HG03095 (cell line): ENCODE results near the gene TGFA.

ENCODE experiments used
- ATAC-seq: cut with Tn5 transposase; IDR thresholded peaks from one replicate; pipeline ENCODE4 v1.9.1; 2021; ENCODE audit warnings: moderate library complexity; ENCODE audit not compliant: unreplicated experiment

TGFA gene

DNA sequence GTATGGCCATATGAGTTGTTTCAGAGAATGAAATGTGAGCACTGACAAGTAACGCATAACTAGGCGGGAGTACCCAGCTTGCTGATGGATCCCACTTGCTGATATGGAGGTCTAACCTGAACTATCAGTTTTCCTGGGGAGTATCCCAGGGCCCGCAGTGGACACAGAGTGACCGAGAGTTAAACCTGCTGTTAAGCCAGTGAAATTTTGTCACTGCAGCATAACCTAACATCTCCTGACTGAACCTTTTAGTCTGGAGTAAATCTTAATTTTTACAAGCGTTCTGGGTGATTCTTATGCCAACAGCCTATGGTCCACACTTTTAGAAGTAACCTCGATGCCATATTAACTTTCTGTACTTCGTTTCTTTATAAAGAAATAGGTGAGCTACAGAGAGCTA lies 54.4 kb downstream of the TGFA start:
- ATAC-seq: no peak

DNA sequence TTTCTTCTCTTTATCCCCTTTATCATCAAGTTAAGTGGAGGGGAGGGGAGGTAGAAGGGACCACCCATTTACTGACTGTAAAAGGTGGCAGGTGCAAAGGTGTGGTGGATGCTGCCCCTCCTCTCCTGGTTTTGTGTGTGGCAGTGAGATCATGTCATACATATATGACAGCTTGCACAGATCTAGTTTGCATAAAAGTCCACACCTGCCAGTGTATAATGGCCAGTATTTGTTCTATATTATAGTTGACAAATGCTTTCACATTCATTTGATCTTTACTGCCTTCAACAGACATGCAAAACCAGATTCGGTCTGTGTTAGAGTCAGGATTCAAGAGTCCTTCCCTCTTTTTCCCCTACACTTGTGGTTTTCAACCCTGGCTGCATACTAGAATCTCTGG lies 55.1 kb downstream of the TGFA start:
- ATAC-seq: no peak

DNA sequence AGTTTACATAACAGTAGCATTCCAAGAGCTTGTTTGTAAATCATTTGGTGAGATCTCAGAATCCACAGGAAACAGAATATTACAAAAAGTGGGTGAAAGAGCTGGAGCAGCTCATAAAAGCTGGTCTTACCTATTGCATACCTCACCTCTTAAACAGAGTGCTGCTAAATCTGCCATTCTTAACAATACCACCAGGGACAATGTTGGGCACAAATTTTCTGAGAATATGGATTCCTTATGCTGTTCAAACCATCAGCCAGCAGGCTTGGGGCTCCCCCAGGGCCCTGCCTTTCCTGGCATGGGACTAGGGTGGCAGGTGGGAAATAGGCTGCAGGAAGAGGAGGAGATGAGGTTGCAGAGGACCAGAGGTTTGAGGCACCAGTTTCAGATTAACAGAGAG lies 55.6 kb downstream of the TGFA start:
- ATAC-seq: no peak

DNA sequence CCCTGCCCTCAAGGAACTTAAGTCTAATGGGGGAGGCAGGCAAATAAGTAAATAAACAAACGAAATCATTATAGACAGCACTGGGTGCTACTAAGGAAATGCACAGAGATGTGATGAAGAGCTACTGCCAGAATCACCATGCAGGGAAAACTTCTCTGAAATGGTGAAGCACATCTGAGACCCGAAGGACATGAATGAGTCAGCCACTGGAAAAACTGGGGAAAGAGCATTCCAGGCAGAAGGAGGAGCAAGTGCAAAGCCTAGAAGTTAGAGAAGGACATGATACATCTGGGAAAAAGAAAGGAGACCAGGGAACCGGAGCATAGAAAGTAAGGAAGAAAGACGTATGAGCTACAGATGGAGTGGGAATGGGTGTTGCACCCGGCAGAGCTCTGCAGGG lies 56.8 kb downstream of the TGFA start:
- ATAC-seq: no peak

DNA sequence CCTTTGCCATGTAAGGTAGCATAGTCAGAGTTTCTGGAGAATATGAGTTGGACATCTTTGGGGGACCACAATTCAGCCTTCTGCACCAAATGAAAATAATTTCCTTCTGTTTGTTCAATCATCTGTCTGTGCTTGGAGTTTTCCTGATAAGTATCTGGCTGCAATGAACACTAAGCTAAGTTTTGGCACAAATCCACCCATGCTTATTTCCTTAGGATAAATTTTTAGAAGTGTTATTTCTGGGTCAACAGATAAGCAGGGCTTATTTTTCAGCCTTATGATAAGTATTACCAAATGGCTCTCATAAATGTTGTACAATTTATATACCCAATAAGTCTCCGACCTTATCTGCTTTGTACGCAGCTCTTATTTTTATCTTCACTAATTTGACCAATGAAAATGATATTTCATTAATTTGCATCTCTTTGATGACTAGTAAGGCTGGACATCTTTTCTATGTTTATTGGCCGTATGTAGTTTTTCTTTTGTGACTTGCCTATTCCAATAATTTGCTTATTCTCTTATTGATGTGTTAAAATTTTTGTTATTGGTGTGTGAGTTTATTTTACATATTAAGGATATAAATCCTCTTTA lies 59.2 kb downstream of the TGFA start:
- ATAC-seq: no peak

DNA sequence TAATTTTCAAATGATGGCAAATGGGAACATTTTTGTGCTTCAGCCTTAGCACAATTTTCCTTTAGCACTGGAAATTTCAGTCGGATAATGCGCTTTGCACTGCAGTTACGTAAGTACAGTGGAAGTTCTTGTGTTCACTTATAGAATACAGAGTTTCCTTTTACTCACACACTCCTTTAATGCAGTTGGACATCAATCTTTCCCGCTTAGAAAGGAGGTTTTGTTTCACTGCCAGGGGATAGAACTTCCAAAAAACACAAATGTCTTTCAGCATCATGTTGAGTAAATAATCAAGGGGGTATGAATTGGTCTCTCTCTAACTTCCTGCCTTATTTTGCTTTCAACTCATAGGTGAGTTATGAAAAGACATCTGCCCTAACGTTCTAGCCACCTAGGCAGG lies 63.2 kb downstream of the TGFA start:
- no peak for ATAC-seq

DNA sequence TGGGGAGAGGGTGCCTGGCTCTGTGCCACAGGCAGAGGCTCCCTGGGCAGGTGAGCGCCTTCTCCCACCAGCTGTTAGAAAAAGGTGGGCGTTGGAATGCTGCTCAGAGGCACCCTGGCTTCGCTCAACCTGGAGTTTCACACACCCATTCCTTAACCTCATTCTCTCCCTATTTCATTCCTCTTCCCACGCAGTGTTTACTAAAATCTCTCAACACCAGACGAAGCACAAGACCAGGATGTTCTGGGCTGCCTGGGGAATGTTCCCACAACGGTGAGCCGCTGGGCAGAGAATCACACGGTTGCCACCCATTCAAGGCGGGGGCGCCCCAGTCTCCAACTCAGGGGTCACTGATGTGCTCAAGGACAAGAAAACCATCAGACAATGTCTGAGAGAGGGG lies 64.5 kb downstream of the TGFA start:
- no peak for ATAC-seq

DNA sequence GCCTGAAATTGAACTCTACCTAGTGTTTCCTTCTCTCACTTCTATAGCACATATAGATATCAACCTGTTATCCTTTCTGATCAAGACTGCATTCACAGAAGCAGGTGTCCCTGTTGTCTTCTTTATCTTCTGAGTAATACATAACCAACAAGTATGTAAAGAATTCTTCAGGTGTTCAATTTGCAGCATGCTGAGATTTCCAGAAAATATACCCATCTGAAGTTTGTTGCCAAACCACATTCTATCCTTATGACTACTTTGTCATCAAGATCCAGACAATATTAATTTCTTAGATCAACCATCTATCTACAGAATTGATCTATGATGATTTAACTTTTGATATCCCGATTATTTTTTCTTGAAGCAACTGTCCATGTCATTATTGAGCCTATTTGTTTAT lies 69.5 kb downstream of the TGFA start:
- no peak for ATAC-seq

DNA sequence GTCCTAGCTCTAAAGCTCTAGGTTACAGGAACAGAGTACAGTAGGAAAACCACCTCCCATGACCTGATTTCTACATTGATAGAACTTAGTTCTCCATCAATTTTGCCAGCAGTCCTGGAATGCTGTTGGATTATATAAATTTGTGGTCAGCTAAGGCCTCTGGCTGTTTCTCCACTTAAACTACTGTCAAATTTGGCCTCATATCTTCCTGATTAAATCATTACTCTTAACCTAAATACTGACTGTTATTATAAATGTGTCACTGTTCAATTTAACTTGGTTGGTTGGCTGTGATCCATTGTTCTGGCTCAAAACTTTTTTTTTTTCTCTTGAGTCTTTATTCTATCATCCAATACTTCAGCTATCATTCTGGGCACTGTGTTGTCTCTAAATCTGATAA lies 71.2 kb downstream of the TGFA start:
- no peak for ATAC-seq

DNA sequence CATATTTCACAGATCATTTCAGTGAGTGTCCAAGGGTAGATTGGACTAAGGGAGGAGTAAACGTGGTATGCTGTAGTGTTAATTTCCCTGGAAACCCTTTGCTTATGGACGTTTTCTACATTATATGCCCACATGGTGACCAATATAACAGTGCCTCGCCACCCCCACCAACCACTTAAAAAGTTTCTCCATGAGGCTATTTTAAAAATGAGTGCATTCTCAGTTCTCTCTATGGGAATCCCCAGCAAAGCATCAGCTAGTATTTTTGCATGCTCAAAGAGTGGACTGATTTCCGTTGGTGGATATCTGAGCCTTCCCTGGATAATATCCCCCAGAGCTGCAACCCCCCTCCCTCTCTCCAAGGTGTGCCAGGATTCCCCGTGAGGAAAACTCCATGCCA lies 73.2 kb downstream of the TGFA start:
- ATAC-seq: no peak

DNA sequence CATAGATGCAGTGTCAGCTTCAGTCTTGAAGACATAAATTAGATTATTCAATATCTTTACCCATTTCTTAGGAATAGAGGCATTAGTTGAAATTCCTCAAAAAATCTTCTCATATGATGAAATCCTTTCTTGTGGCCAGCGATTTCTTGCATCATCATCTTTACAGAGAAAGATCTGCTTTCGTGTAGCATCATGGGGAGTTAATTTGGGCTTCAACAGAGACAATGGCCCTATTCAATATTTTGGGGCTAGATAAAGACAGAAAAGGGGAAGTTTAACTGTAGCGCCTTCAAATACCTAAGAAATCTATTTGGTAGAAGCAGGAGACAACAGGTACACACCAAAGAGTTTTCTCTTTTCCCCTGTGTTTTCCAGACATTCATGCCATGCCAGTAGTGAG lies 73.8 kb downstream of the TGFA start:
- no peak for ATAC-seq

DNA sequence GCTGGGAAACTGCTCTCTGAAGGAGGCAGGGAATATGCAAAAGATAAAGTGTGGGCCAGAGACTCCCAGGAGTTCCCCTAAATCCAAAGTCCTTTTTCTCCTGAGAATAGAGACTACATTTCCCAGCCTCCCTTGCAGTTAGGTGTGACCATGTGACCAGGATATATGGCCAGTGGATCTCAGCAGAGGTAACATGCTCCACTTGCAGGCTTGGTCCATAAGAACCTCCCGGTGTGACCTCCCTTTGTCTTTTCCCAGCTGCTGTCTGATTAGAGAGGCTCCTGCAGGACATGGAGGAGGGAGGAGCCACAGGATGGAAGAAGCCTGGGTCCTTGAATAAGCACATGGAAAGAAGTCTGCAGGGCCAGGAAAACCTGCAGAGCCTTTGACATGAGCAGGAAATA lies 76.2 kb downstream of the TGFA start:
- ATAC-seq: no peak

DNA sequence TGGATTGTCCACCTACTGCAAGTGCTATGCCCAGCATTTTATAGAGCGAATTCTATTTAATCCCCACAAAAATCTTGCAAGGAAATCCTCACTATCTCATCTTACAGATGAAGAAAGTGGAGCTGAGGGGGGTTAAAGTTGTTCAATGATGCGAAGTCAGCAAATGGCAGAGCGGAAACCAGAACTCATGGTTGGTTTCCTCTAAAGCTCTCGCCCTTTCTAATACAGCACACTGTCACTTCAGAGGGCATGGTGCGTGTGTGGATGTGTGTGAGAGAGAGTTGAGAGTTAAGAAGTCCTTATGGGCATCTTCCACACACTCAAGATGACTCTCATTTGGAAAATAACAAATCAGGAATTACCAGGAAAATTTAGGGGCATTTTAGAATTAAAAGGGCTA lies 78.4 kb downstream of the TGFA start:
- no peak for ATAC-seq

DNA sequence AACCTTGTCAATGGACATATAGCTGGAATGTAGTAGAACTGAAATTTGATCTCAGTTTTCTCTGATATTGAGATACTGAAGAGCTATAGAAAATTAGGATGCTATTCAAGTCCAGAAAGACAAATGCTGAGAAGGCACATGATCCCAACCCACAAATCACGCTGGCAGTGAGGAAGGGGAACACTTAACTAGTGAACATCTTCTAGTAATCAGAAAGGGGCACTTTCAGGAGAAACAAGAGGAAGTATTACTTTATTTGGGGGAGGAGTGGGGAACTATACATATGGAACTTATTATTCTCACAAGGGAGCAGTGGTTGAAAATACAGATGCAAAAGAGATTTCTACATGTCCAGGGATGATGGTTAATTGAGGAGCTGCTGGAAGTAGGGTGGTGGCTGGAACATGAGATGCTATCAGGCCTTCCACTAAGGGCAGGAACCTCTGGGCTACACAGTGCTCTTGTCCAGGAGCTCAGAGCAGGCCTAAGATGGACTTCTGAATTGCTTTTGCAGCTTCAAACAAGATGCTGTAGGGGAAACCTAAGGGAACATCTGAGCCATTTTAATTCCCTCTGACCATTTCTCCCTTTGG lies 79.3 kb downstream of the TGFA start:
- ATAC-seq: no peak

DNA sequence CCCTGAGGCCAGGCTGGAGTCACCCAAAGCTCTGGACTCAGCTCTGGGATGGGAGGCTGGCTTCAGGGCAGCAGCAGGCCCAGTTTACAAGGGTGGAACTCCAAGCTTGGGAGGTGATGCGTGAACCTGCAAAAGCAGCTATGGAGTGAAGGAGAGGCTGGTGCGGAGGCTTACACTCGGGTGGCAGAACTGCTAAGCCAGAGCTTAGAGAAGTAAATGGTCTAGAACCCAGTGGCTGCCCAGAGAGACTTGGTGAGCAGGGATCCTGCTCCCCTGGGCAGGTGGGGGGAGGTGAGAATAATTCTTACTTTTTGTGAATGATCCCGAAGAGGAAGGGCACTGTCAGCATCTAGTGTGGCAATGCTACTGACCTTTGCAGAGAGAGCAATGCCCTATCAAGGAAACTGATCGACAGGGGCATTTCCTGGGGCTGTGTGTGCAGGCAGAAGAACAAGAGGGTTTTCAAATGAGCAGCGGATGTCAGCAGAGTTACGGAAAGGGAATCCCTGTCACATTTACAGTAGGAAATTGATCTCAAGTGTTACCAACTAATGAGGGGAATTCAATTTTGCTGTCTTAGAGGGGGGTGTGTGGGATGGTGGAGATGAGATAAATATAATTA lies 80.4 kb downstream of the TGFA start:
- ATAC-seq: no peak

DNA sequence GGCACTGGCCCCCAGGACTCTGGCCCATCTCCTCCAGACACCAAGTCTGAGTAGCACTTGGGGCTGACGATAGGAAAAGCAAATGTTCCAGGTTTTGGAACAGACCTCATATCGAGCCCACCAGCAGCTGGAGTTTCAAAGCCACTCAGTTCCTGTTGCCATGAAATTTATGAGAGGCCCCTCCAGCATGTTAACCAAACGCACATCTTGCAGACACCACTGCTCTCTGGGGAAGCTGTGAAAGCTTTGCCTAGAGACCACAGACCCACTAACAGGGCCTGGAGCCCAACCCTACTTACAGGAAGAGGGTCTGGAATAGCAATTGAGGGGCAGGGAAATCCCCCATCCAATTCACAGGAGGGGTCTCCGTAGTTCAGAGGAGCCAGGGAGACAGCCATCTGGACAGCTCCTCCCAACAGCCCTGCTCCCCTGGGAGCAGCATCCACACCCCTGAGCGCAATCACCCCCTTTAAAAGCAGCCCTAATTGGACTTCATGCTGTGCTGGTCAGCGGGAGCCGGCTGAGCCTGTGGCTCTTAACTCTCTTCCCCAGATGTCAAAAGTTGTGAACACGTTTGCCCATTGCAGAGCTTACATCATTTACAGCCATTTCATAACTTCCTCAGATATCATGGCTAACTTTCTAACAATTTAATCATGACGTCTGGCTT lies 81.3 kb downstream of the TGFA start:
- ATAC-seq: no peak

DNA sequence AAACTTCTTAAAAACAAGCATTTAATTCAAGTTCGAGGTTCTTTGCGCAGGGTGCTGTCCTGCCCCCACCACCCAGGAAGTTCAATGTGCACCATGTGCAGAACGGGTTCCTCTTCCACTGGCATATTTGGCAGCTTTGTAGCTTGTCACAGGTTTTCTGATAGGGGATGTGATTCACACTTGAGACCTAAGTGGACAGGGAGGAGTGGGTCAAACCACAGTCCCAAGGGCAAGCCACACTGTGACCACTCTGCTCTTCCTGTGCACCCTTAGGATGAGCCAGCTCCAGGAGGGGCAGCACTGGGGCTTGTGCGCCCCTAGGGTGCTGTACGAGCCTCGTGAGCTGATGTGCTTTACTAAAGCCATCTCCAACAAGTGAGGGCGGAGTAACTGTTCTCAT lies 82.5 kb downstream of the TGFA start:
- ATAC-seq: no peak

DNA sequence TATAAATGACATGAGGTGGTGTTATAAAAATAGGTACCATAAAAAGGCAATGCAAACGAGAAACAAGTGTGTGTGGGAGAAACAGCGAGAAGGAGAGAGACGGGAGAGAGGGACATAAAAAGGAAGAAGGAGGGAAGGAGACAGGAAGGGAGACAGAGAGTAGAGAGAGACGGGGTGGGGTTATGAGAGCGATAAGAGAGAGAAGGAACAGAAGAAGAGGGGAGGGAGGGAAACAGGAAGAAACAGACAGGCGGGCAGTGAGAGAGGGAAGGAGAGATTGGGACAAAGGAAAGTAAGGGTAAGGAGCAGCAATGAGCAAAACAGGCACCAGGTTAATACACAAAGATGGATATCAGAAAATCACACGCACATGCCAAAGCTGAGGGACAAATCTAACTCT lies 83.7 kb downstream of the TGFA start:
- ATAC-seq: no peak

DNA sequence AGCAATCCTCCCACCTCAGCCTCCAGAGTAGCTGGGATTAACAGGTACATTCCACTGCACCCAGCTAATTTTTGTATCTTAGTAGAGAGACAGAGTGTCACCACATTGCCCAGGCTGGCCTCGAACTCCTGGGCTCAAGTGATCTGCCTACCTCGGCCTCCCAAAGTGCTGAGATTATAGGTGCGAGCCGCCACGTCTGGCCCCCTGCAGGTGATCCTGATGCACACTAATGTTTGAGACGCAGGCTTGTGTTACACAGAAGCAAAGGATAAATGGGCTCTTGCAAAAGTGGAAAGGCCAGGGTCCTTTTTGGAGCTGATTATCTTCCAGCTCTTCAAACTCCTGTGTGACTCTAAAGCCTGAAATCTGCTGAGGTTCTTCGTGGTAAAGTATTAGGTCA lies 84.2 kb downstream of the TGFA start:
- no peak for ATAC-seq

DNA sequence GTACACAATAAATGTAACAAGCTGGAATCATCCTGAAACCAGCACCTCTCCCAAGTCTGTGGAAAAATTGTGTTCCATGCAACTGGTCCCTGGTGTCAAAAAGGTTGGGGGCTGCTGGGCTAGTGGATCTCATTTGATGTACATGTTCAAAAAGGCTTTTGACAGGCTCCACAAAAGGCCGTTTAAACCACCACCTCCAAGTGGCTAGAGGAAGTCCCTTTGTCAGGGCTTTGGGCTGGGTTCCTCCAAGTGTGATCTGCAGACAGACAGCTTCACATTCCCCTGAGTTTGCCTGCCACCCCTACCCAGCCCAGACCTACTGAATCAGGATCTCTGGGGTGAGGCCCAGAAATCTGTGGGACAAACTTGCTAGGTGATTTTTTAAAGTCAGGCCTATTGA lies 84.7 kb downstream of the TGFA start:
- ATAC-seq: no peak

DNA sequence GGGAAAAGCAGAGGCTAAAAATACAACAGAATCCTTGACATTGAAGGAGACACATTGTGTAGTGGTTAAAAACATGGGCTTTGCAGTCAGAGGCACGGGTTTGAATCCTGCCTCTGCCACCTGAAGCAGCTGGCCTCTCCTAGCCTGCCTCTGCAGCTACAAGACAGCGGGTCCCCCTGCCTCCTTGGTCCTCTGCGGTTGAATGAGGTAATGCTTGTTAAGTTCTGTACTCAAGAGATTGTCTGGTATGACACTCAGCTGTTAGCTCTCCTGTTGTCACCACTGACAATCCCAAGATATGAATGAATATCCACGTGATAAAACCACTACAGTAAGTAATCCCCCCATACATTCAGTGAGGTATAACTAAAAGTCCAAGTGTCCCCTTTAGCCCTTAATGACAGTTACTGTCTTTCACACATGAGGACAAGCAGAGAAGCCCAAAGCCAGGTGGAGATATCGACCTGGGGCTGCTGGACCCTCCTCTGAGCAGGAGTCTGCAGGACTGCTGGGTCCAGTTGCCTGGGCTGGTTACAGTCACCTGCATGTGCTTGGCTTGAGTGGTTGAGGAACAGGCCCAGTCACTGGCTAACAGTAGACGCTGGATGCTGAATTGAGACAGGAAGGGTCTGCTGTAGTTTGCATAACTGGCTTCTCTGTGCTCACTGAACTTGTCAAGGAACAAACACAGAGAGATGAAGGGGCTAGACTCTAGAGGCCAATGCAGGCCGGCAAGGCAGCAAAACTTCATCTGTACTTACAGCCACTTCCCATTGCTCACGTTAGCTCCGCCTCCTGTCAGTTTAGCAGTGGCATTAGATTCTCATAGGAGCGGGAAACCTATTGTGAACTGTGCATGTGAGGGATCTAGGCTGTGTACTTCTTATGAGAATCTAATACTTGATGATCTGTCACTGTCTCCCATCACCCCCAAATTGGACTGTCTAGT lies 85.5 kb downstream of the TGFA start:
- no peak for ATAC-seq
